CD4-positive, alpha-beta T cell (primary cell): ENCODE data around the gene GRK3. TPM values are rescaled to one million over a fixed set of nuclear protein-coding genes. Genes with fewer than 3 reads are reported as not detected.
"Not testable (repeated sequence)": the region's sequence is repeated elsewhere in the genome, so short reads cannot be mapped to it uniquely, and the experiment has no call there.

ENCODE experiments used
- ATAC-seq: fragments of 200-7000 bp; cut with Tn5 transposase; one replicate; pipeline ENCODE4 v1.10.0; 2022; ENCODE audit warnings: mild to moderate bottlenecking; ENCODE audit not compliant: poor library complexity
- CTCF ChIA-PET: fragments of 350-600 bp; sonication (Branson Sonifier 250); formaldehyde crosslinking; loops from one replicate; lab custom pipeline; 2021; ENCODE audit warnings: antibody characterized with exemption, inconsistent platforms; lab: Charles Lee
- POLR2A ChIA-PET: fragments of 350-600 bp; sonication (Branson Sonifier 250); formaldehyde crosslinking; loops from one replicate; lab custom pipeline; 2021; ENCODE audit warnings: antibody characterized with exemption, inconsistent platforms; lab: Charles Lee
- DNase-seq, 14 experiments: peaks; one replicate each; pipeline ENCODE4 v3.0.0-alpha.2; 2013 to 2020; ENCODE audit warnings: mixed read lengths in 2 of 14
- H3K27ac ChIP-seq, 2 donors: one replicate each; pipeline versions ENCODE4 v1.5.1 to v1.7.0; 2013; ENCODE audit warnings: low read length in 2 of 2, low read depth in 1 of 2, mild to moderate bottlenecking in 1 of 2
- H3K27me3 ChIP-seq, 2 experiments: 1 replicate in 1 of 2; 2 replicates in 1 of 2; pipeline versions ENCODE4 v1.6.1 to v1.7.0; 2013; ENCODE audit warnings: low read length in 2 of 2, control low read depth in 1 of 2, mild to moderate bottlenecking in 1 of 2, moderate library complexity in 1 of 2; ENCODE audit not compliant: insufficient read depth in 2 of 2, control insufficient read depth in 1 of 2
- H3K36me3 ChIP-seq: one replicate; pipeline ENCODE4 v1.6.1; 2013; ENCODE audit warnings: low read length, control low read depth; ENCODE audit not compliant: insufficient read depth
- H3K4me1 ChIP-seq: one replicate; pipeline ENCODE4 v1.6.1; 2013; ENCODE audit warnings: low read length, control low read depth; ENCODE audit not compliant: insufficient read depth
- H3K4me3 ChIP-seq: one replicate; pipeline ENCODE4 v1.5.1; 2013; ENCODE audit warnings: mild to moderate bottlenecking, low read length, moderate library complexity
- H3K9me3 ChIP-seq, 2 experiments: 1 replicate in 1 of 2; 2 replicates in 1 of 2; pipeline versions ENCODE4 v1.6.1 to v1.7.0; 2013; ENCODE audit warnings: low read length in 2 of 2, mild to moderate bottlenecking in 2 of 2, control low read depth in 1 of 2, moderate library complexity in 1 of 2; ENCODE audit not compliant: control insufficient read depth in 1 of 2, insufficient read depth in 1 of 2
- H3K27ac Mint-ChIP-seq: one replicate; pipeline ENCODE4 v1.8.0; 2020; ENCODE audit warnings: mixed read lengths
- H3K27me3 Mint-ChIP-seq: one replicate; pipeline ENCODE4 v1.8.0; 2021; ENCODE audit warnings: mixed read lengths
- H3K36me3 Mint-ChIP-seq: one replicate; pipeline ENCODE4 v1.8.0; 2021; ENCODE audit warnings: low read depth, mixed read lengths
- H3K4me1 Mint-ChIP-seq: one replicate; pipeline ENCODE4 v1.8.0; 2021; ENCODE audit warnings: low read depth, mixed read lengths
- H3K4me3 Mint-ChIP-seq: one replicate; pipeline ENCODE4 v1.8.0; 2020; ENCODE audit warnings: mild to moderate bottlenecking, mixed read lengths
- H3K9me3 Mint-ChIP-seq: one replicate; pipeline ENCODE4 v1.8.0; 2020; ENCODE audit warnings: mixed read lengths
- intact Hi-C, 2 experiments: fragments of 100-400 bp; cut with DNase I in 1 of 2; cut with micrococcal nuclease in 1 of 2; formaldehyde crosslinking; loops; one replicate each; pipeline versions ENCODE4 v1.15.1 to v1.9.0; 2023 to 2025; cut with DNase I, micrococcal nuclease
- total RNA-seq, 174 experiments: library from RNA in 2 of 174; stranded (reverse) in 2 of 174; gene quantifications; one replicate each; pipeline ENCODE4 v1.2.3 and lab custom pipeline; 2021 to 2026
- TF ChIP-seq, protein P1 (sequence below): fragments of 200-600 bp; IDR thresholded peaks from one replicate; pipeline ENCODE4 v1.8.0; 2022; ENCODE audit warnings: antibody characterized with exemption, mild to moderate bottlenecking

Gene GRK3
- total RNA-seq, 2 experiments from 2014 or later: 1.7 to 2.0 TPM

DNA sequence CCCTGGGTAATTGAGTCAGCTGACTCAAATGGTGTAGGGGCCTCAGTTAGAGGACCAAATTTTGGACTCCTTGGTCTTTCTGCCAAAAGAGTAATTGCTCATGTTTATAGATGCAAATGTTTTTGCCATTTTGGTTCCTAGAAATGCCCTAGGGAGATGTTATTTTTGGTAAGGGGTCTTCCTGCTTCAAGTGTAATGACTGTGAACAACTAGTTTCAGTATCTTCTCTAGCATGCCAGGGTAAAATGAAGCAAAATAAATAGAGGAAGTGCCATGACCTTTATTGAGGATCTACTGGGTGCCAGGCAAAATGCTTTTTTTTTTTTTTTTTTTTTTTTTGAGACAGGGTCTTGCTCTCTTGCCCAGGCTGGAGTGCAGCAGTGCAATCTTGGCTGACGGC lies 2.5 kb upstream of the GRK3 start:
- CTCF ChIA-PET, POLR2A ChIA-PET: not testable (repeated sequence)

DNA sequence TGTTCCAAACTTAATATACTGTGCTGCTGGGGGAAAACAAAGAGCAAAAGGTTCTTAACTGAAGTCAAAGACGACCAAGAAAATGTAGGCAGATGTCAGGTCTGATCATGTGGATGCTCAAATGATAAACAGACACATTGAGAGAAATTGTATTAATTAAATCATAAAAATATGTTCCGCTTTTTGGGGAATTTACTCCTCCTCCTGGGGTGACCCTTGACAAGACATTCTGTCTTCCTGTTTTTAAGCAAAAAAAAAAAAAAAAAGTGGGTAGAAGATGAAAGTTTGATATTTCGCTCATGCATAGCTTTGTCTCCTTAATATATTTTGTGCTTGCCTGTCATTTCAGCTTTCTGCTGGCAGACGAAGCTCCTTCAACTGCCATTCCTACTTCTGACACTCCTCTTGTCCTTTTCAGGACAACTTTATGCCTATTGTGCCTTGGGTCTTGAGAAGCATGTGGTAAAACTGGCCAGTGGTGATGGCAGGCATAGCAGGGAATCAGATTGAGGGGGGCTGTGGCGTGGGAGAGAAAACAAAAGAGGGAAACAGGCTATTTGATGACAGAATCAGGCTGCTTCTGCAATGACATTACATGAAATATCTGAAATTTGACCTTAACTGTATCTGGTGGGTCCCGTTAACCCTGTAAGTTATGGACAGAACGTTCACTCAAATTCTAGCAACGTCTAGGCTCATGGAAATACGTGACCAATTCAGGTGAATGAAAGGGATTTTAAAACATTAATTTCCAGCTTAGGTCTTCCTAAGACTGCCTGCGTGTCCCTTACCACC lies 1.3 kb upstream of the GRK3 start:
- H3K27ac ChIP-seq: peak overlapping the region in 1 of 2 donors; percentile 17
- ATAC-seq, POLR2A ChIA-PET, H3K36me3 ChIP-seq, CTCF ChIA-PET, H3K36me3 Mint-ChIP-seq, H3K27me3 ChIP-seq, H3K9me3 ChIP-seq, H3K27me3 Mint-ChIP-seq, H3K9me3 Mint-ChIP-seq: not testable (repeated sequence)
- intact Hi-C loops: loop anchor here in 1 of 2 experiments (5.0 kb wide), 1 partner anchor 146 kb away; no protein-coding TSS in a partner anchor
- peaks cover 20% of the 10 kb centered on the region for H3K4me1 ChIP-seq
- DNase-seq: peak in 2 of 14 experiments; percentile 16 to 20
- peak overlapping the region; percentile 59 for H3K4me3 ChIP-seq
- Mint-ChIP-seq H3K4me3 (peak overlapping the region; percentile 88), H3K4me1 (peaks cover 41% of the 10 kb centered on the region), H3K27ac (peak overlapping the region; percentile 22)

More for the DNA sequence above, 2.5 kb upstream of the GRK3 start:
- H3K9me3 ChIP-seq, DNase-seq, H3K27ac ChIP-seq, H3K27ac Mint-ChIP-seq, H3K4me3 ChIP-seq, H3K36me3 ChIP-seq, ATAC-seq, H3K36me3 Mint-ChIP-seq, H3K9me3 Mint-ChIP-seq, H3K27me3 Mint-ChIP-seq, H3K27me3 ChIP-seq: not testable (repeated sequence)
- peaks cover 34% of the 10 kb centered on the region for H3K4me1 Mint-ChIP-seq
- peaks cover 20% of the 10 kb centered on the region for H3K4me1 ChIP-seq
- intact Hi-C loops: loop anchor here in 1 of 2 experiments (5.0 kb wide), 1 partner anchor 145 kb away; no protein-coding TSS in a partner anchor
- H3K4me3 Mint-ChIP-seq: peak overlapping the region; percentile 49

DNA sequence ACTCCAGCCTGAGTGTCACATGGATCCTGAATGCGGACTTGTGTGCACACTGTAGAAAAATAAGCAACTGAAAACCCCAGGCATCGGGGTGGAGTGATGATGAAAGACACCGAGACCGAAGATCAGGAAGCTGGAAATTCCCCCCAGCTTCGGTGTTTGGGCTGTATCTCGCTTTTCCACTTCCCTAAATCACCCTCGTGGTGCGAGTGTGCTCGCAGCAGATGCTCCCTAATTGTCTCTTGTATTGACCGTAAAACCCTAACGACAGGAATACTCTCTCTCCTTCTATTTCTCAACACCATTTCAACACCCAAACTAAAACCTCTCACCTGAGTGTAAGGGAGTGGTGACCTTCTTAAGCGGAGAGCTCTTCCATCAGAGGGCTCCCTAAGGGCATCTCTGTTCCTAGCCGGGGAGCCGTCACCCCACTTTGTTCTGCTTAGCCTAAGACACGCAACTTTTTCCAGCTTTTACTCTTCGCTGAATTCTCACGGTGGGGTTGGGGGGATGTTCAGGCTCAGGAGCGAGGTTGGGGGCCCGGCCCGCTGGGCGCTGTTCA lies 635 bp upstream of the GRK3 start:
- peak overlapping the region; percentile 59 for H3K4me3 ChIP-seq
- peaks cover 41% of the 10 kb centered on the region for H3K4me1 Mint-ChIP-seq
- H3K9me3 ChIP-seq: no peaks in the 10 kb centered on the region
- H3K36me3 ChIP-seq: no peaks in the 10 kb centered on the region
- H3K27ac ChIP-seq: no peak overlapping the region
- peaks cover 0 to 2% of the 10 kb centered on the region in 2 experiments for H3K27me3 ChIP-seq
- ATAC-seq: peak; percentile 22
- H3K27ac Mint-ChIP-seq: peak overlapping the region; percentile 22
- TF ChIP-seq, protein P1, sequence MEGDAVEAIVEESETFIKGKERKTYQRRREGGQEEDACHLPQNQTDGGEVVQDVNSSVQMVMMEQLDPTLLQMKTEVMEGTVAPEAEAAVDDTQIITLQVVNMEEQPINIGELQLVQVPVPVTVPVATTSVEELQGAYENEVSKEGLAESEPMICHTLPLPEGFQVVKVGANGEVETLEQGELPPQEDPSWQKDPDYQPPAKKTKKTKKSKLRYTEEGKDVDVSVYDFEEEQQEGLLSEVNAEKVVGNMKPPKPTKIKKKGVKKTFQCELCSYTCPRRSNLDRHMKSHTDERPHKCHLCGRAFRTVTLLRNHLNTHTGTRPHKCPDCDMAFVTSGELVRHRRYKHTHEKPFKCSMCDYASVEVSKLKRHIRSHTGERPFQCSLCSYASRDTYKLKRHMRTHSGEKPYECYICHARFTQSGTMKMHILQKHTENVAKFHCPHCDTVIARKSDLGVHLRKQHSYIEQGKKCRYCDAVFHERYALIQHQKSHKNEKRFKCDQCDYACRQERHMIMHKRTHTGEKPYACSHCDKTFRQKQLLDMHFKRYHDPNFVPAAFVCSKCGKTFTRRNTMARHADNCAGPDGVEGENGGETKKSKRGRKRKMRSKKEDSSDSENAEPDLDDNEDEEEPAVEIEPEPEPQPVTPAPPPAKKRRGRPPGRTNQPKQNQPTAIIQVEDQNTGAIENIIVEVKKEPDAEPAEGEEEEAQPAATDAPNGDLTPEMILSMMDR: no peak
- H3K36me3 Mint-ChIP-seq: peaks cover 4% of the 10 kb centered on the region
- H3K27me3 Mint-ChIP-seq: peaks cover under 1% of the 10 kb centered on the region
- DNase-seq: peak in 5 of 14 experiments; percentile 10 to 72 (median 35)
- CTCF ChIA-PET: no interaction called here
- POLR2A ChIA-PET: no interaction called here
- intact Hi-C loops: loop anchor here in 1 of 2 experiments (5.0 kb wide), 1 partner anchor 147 kb away; no protein-coding TSS in a partner anchor
- peak overlapping the region; percentile 88 for H3K4me3 Mint-ChIP-seq
- no peaks in the 10 kb centered on the region for H3K9me3 Mint-ChIP-seq
- H3K4me1 ChIP-seq: peaks cover 20% of the 10 kb centered on the region
